ENCODE data around the gene EHD4. TPM values are rescaled to one million over a fixed set of nuclear protein-coding genes. Genes with fewer than 3 reads are reported as not detected.

EHD4 gene
- polyA plus RNA-seq, 1 of the 3 experiments (the other 2 are of a cell fraction) = 17.5 TPM

DNA sequence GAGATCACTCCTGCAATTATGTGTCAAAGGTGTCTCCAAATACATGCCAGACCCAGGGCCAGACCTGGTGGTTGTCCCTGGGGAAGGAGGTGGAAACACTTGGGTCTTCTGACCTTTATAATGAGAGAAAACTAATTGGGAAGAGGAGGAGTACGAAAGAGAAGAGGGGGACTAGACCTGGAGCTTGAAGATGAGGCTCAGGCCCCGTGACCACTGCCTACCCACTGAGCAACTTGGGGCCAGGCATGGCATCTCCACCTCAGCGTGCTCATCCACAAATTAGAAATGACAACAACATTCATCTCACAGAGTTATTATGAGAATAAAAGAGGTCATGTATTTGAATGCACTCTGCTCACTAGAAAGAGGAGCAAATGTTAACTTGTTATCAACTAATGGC, 59.1 kb downstream of the EHD4 start:
- Histone ChIP-seq H3F3A (replicated peaks; ENCODE audit: insufficient read depth) (peaks cover 6% of the 10 kb centered on the region), H2AFZ (ENCODE audit: low read depth) (no peak overlapping the region), H3K79me2 (ENCODE audit: insufficient read depth) (peaks cover 11% of the 10 kb centered on the region; the same call in 1 of the 2 replicates), H3K36me3 (replicated peaks in 1 of 2; ENCODE audit: control insufficient read depth in 1 of 2, insufficient read depth in 2 of 2, low read length in 1 of 2) (peaks cover 0 to 10% of the 10 kb centered on the region in 2 experiments), H3K4me3 (ENCODE audit: low read depth in 2 of 2, low read length in 1 of 2) (no peak overlapping the region), H3K9me3 (no peaks in the 10 kb centered on the region), H4K20me1 (ENCODE audit: insufficient read depth) (0 out of 2 replicates have a peak, but pooled peaks cover 4% of the 10 kb centered on the region), H3K9me2 (no peaks in the 10 kb centered on the region), H3K27ac (ENCODE audit: low read depth in 2 of 2, low read length in 1 of 2) (no peak overlapping the region), H3K4me2 (no peak overlapping the region), H3K4me1 (ENCODE audit: control insufficient read depth in 1 of 2, insufficient read depth in 2 of 2, low read depth in 1 of 2, low read length in 1 of 2) (peaks cover 5 to 8% of the 10 kb centered on the region in 2 experiments; a peak in 2 of 4 replicates), H3K27me3 (ENCODE audit: insufficient read depth) (no peaks in the 10 kb centered on the region), H3K9ac (no peak overlapping the region)
- no peak for DNase-seq
- ChIA-PET POLR2A (no interaction called here), CTCF (interaction anchor here (5.6 kb wide), 1 partner anchor 9 kb away, joined by 50 read pairs; no protein-coding TSS in a partner anchor)
- WGBS (ENCODE audit: low lambda C conversion rate) = 79% methylated on average over 3 of the region's 3 CpGs
- TF ChIP-seq, protein P1, sequence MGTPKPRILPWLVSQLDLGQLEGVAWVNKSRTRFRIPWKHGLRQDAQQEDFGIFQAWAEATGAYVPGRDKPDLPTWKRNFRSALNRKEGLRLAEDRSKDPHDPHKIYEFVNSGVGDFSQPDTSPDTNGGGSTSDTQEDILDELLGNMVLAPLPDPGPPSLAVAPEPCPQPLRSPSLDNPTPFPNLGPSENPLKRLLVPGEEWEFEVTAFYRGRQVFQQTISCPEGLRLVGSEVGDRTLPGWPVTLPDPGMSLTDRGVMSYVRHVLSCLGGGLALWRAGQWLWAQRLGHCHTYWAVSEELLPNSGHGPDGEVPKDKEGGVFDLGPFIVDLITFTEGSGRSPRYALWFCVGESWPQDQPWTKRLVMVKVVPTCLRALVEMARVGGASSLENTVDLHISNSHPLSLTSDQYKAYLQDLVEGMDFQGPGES (IDR thresholded peaks at IDR 0.05; ENCODE audit: low read depth, low read length) = no peak
- TF ChIP-seq GATA2 (CRISPR knock-in tag; IDR thresholded peaks at IDR 0.05) (no peak), POLR2AphosphoS5 (IDR thresholded peaks at IDR 0.05; ENCODE audit: low read depth, low read length) (no peak), TAF1 (IDR thresholded peaks at IDR 0.05; ENCODE audit: borderline replicate concordance, low read depth, low read length) (no peak), MAX (IDR thresholded peaks at IDR 0.05; ENCODE audit: low read depth) (no peak), YY1 (IDR thresholded peaks at IDR 0.05; ENCODE audit: low read depth) (no peak)

DNA sequence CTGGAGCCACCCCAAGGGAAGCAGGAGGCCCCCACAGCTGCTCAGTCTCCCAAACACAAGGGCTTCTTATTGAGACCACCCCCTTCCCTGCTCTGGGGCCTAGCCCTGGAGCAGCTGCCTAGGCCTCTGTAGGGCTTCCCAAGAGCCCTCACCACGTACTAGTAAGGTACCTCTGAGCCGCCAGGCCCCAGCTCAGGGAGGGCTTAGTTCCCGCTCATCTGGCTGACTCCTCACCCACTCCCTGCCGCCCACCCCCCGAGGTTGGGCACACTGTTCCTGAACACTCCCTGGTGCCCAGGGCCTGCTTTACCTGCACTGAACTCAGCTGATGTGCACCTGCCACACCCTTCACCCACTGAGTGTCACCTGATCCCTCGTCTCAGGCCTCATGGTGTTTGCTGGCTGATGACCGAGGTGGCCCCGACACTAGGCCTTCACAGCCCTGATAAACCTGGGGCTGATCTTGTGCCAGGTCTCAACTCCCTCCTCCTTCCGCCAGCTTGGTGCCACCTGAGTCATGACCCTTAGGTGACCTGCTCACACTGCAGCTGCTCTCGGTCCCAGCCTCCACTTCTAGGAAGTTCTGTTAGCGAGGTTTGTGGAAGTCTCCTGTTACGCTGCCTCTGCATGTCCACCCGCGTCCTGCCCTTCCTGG, 60.5 kb downstream of the EHD4 start:
- H3K9ac ChIP-seq = no peak overlapping the region
- ChIA-PET CTCF (interaction anchor here (1.0 to 5.6 kb wide), 2 partner anchors 8 to 9 kb away, joined by 3 to 50 read pairs; no protein-coding TSS in a partner anchor), POLR2A (no interaction called here)
- H4K20me1 ChIP-seq (ENCODE audit: insufficient read depth) = no peaks in the 10 kb centered on the region
- H3K9me3 ChIP-seq = no peaks in the 10 kb centered on the region
- H3K4me2 ChIP-seq = no peak overlapping the region
- WGBS (ENCODE audit: low lambda C conversion rate) = 100% methylated on average over 13 of the region's 14 CpGs
- no peaks in the 10 kb centered on the region; a peak in 1 of 4 replicates for H3K4me1 ChIP-seq (ENCODE audit: control insufficient read depth in 1 of 2, insufficient read depth in 2 of 2, low read depth in 1 of 2, low read length in 1 of 2)
- H3K4me3 ChIP-seq (ENCODE audit: low read depth in 2 of 2, low read length in 1 of 2) = no peak overlapping the region
- no peak overlapping the region for H2AFZ ChIP-seq (ENCODE audit: low read depth)
- H3K36me3 ChIP-seq (replicated peaks in 1 of 2; ENCODE audit: control insufficient read depth in 1 of 2, insufficient read depth in 2 of 2, low read length in 1 of 2) = peaks cover 8 to 10% of the 10 kb centered on the region in 2 experiments
- H3K9me2 ChIP-seq = no peaks in the 10 kb centered on the region
- H3K27me3 ChIP-seq (ENCODE audit: insufficient read depth) = no peaks in the 10 kb centered on the region
- TF ChIP-seq TEAD4 (IDR thresholded peaks at IDR 0.05; ENCODE audit: borderline replicate concordance, insufficient read depth) (no peak), USF1 (IDR thresholded peaks at IDR 0.05; ENCODE audit: borderline replicate concordance, low read depth) (no peak)
- peaks cover 11% of the 10 kb centered on the region; the same call in 1 of the 2 replicates for H3K79me2 ChIP-seq (ENCODE audit: insufficient read depth)
- DNase-seq = no peak
- H3K27ac ChIP-seq (ENCODE audit: low read depth in 2 of 2, low read length in 1 of 2) = no peak overlapping the region
- no peaks in the 10 kb centered on the region for H3F3A ChIP-seq (replicated peaks; ENCODE audit: insufficient read depth)

All from SK-N-SH (cell line).